HCT116 (cell line): ENCODE measurements around the gene DUSP2. TPM values are rescaled to one million over a fixed set of nuclear protein-coding genes. Genes with fewer than 3 reads are reported as not detected.

Source experiments
- ATAC-seq: fragments of 200-7000 bp; cut with Tn5 transposase; 2 replicates; pipeline ENCODE4 v1.9.1; 2020; ENCODE audit warnings: mild to moderate bottlenecking, moderate library complexity
- BruUV-seq: library from RNA; stranded (reverse); fragments of 400-500 nt; replicated peaks from 2 replicates; lab custom pipeline; 2021; lab: Mats Ljungman, UMichigan
- CTCF ChIA-PET: fragments of 300-600 bp; sonication (Branson Sonifier 250); formaldehyde crosslinking; loops from one replicate; lab custom pipeline; 2021; ENCODE audit warnings: antibody characterized with exemption; lab: Charles Lee
- POLR2A ChIA-PET: fragments of 300-600, 350-600 bp; sonication (Branson Sonifier 250); formaldehyde crosslinking; loops from one replicate; lab custom pipeline; 2021; ENCODE audit warnings: antibody characterized with exemption; lab: Charles Lee
- RAD21 ChIA-PET, 2 experiments: fragments of 300-600 bp; sonication (Branson Sonifier 250); formaldehyde crosslinking; loops; one replicate each; lab custom pipeline; 2023; ENCODE audit warnings: low total read pairs in 2 of 2; ENCODE audit not compliant: uncharacterized antibody in 2 of 2, unreplicated experiment in 2 of 2, low non-redundant PET in 1 of 2; lab: Charles Lee
- DNase-seq: peaks from one replicate; pipeline ENCODE4 v3.0.0-alpha.2; 2010; ENCODE audit warnings: low read depth, low spot score
- H2AFZ ChIP-seq: fragments of 200-600 bp; shearing (Covaris generic), sonication (generic); 2 replicates; pipeline ENCODE4 v1.6.1; 2017; ENCODE audit warnings: low read depth, mixed run types, mixed read lengths, antibody characterized with exemption, low read length; ENCODE audit not compliant: poor library complexity, severe bottlenecking
- H3K27ac ChIP-seq: 2 replicates; pipeline ENCODE4 v1.5.1; 2012; ENCODE audit warnings: low read depth, low read length
- H3K27me3 ChIP-seq: fragments of 200-600 bp; sonication (generic); 2 replicates; pipeline ENCODE4 v1.6.1; 2016; ENCODE audit warnings: mixed run types, low read length, mixed read lengths; ENCODE audit not compliant: insufficient read depth
- H3K36me3 ChIP-seq, 2 experiments: fragments of 200-500 bp in 1 of 2; fragments of 200-600 bp in 1 of 2; sonication (Bioruptor generic) in 1 of 2; sonication (generic) in 1 of 2; 2 replicates each; pipeline versions ENCODE4 v1.5.1 to v1.6.1; 2014 to 2016; ENCODE audit warnings: low read length in 2 of 2, inconsistent platforms in 1 of 2, mixed read lengths in 1 of 2, mixed run types in 1 of 2; ENCODE audit not compliant: insufficient read depth in 2 of 2, control insufficient read depth in 1 of 2
- H3K4me1 ChIP-seq, 2 experiments: fragments of 200-600 bp in 1 of 2; sonication (generic) in 1 of 2; 2 replicates each; pipeline versions ENCODE4 v1.5.1 to v1.6.1; 2012 to 2017; ENCODE audit warnings: low read length in 2 of 2, inconsistent platforms in 1 of 2, mild to moderate bottlenecking in 1 of 2, mixed read lengths in 1 of 2, mixed run types in 1 of 2, moderate library complexity in 1 of 2; ENCODE audit not compliant: insufficient read depth in 2 of 2, control insufficient read depth in 1 of 2
- H3K4me2 ChIP-seq: fragments of 200-600 bp; sonication (generic); 2 replicates; pipeline ENCODE4 v1.6.1; 2017; ENCODE audit warnings: mixed run types, low read length, mixed read lengths
- H3K4me3 ChIP-seq, 2 experiments: fragments of 200-600 bp in 1 of 2; sonication (generic) in 1 of 2; replicated peaks in 1 of 2; 2 replicates each; pipeline ENCODE4 v1.5.1; 2011 to 2016; ENCODE audit warnings: low read length in 2 of 2, control low read depth in 1 of 2, low read depth in 1 of 2, mild to moderate bottlenecking in 1 of 2, mixed read lengths in 1 of 2, mixed run types in 1 of 2
- H3K79me2 ChIP-seq: fragments of 200-600 bp; sonication (generic); 2 replicates; pipeline ENCODE4 v1.6.1; 2017; ENCODE audit warnings: mild to moderate bottlenecking, mixed run types, low read length, moderate library complexity, mixed read lengths; ENCODE audit not compliant: insufficient read depth
- H3K9ac ChIP-seq: fragments of 200-600 bp; sonication (generic); 2 replicates; pipeline ENCODE4 v1.6.1; 2016; ENCODE audit warnings: low read length, mixed read lengths
- H3K9me2 ChIP-seq: fragments of 200-600 bp; sonication (generic), shearing (Covaris generic); 2 replicates; pipeline ENCODE4 v1.6.1; 2017; ENCODE audit warnings: mixed run types, mild to moderate bottlenecking, moderate library complexity; ENCODE audit not compliant: insufficient read depth
- H3K9me3 ChIP-seq, 2 experiments: fragments of 200-500 bp in 1 of 2; fragments of 200-600 bp in 1 of 2; sonication (Bioruptor generic) in 1 of 2; sonication (generic) in 1 of 2; 2 replicates each; pipeline ENCODE4 v1.6.1; 2014 to 2017; ENCODE audit warnings: low read length in 2 of 2, mixed read lengths in 2 of 2, inconsistent platforms in 1 of 2, low read depth in 1 of 2, mild to moderate bottlenecking in 1 of 2, mixed run types in 1 of 2, moderate library complexity in 1 of 2; ENCODE audit not compliant: control insufficient read depth in 1 of 2, insufficient read depth in 1 of 2
- H4K20me1 ChIP-seq: fragments of 200-600 bp; sonication (generic), shearing (Covaris generic); 2 replicates; pipeline ENCODE4 v1.6.1; 2017; ENCODE audit warnings: mixed run types, mild to moderate bottlenecking, moderate library complexity; ENCODE audit not compliant: insufficient read depth
- ATF3 ChIP-seq: IDR thresholded peaks from 2 replicates; pipeline ENCODE4 v1.6.1; 2012
- CBX3 ChIP-seq: IDR thresholded peaks from 2 replicates; pipeline ENCODE4 v1.6.1; 2012; ENCODE audit warnings: low read depth
- CEBPB ChIP-seq: IDR thresholded peaks from 2 replicates; pipeline ENCODE4 v1.6.1; 2012; ENCODE audit warnings: low read depth
- CTCF ChIP-seq, 3 experiments: fragments of 200-600 bp in 1 of 3; sonication (generic) in 1 of 3; IDR thresholded peaks in 2 of 3; conservative IDR thresholded peaks in 1 of 3; 2 replicates each; pipeline ENCODE4 v1.5.1; 2012 to 2017; ENCODE audit warnings: low read depth in 2 of 3, low read length in 2 of 3, antibody characterized with exemption in 1 of 3, borderline replicate concordance in 1 of 3, control low read depth in 1 of 3, mild to moderate bottlenecking in 1 of 3, mixed read lengths in 1 of 3, mixed run types in 1 of 3, moderate library complexity in 1 of 3; ENCODE audit not compliant: insufficient read depth in 1 of 3
- ELF1 ChIP-seq: IDR thresholded peaks from 2 replicates; pipeline ENCODE4 v1.6.1; 2012; ENCODE audit warnings: low read depth, borderline replicate concordance
- FOSL1 ChIP-seq: IDR thresholded peaks from 2 replicates; pipeline ENCODE4 v1.6.1; 2012; ENCODE audit warnings: low read depth
- JUND ChIP-seq: IDR thresholded peaks from 2 replicates; pipeline ENCODE4 v1.6.1; 2012
- POLR2A ChIP-seq: IDR thresholded peaks from 2 replicates; pipeline ENCODE4 v1.7.0; 2011; ENCODE audit warnings: borderline replicate concordance; ENCODE audit not compliant: insufficient read depth, insufficient read length; ENCODE audit errors: extremely low read depth
- RAD21 ChIP-seq: IDR thresholded peaks from 2 replicates; pipeline ENCODE4 v1.6.1; 2012; ENCODE audit warnings: low read depth, mild to moderate bottlenecking
- REST ChIP-seq: IDR thresholded peaks from 2 replicates; pipeline ENCODE4 v1.6.1; 2012; ENCODE audit warnings: low read depth
- SIN3A ChIP-seq: IDR thresholded peaks from 2 replicates; pipeline ENCODE4 v1.6.1; 2012; ENCODE audit warnings: low read depth
- SRF ChIP-seq: IDR thresholded peaks from 2 replicates; pipeline ENCODE4 v1.6.1; 2012; ENCODE audit warnings: low read depth
- YY1 ChIP-seq: IDR thresholded peaks from 2 replicates; pipeline ENCODE4 v1.6.1; 2011; ENCODE audit warnings: low read length, low read depth, moderate library complexity, mild to moderate bottlenecking; ENCODE audit not compliant: insufficient replicate concordance; ENCODE audit errors: extremely low read depth
- ZNF274 ChIP-seq: fragments of 200-500 bp; sonication (Bioruptor generic); IDR thresholded peaks from 2 replicates; pipeline ENCODE4 v1.6.1; 2014; ENCODE audit warnings: mild to moderate bottlenecking, low read depth, low read length, inconsistent platforms
- intact Hi-C: fragments of 100-400 bp; cut with micrococcal nuclease; formaldehyde crosslinking; loops from 2 replicates; pipeline ENCODE4 v1.10.0; 2022
- total RNA-seq: library from RNA; stranded (reverse); gene quantifications from one replicate; pipeline ENCODE4 v1.2.1, GENCODE V29; 2021; ENCODE audit not compliant: unreplicated experiment
- TF ChIP-seq, protein P1 (sequence below): IDR thresholded peaks from 2 replicates; pipeline ENCODE4 v1.6.1; 2012

The DUSP2 gene
- total RNA-seq, 1 experiment from 2014 or later: 24.5 TPM

GRCh38 chr2:96105994-96106715 lies 39.1 kb downstream of the DUSP2 start:
- CTCF ChIA-PET: no interaction called here
- POLR2A ChIA-PET: no interaction called here

More at GRCh38 chr2:96105994-96106715, 39.1 kb downstream of the DUSP2 start:
- no peaks in the 10 kb centered on the region for H3K79me2 ChIP-seq
- no peak overlapping the region for H3K27ac ChIP-seq
- H2AFZ ChIP-seq: no peak overlapping the region
- H4K20me1 ChIP-seq: no peaks in the 10 kb centered on the region
- peaks cover 11 to 14% of the 10 kb centered on the region in 2 experiments; a peak in 2 of 4 replicates for H3K9me3 ChIP-seq
- DNase-seq (no peak), ATAC-seq (no peak)
- intact Hi-C loops: no loop called here
- TF ChIP-seq YY1 (no peak), REST (no peak), JUND (no peak), ZNF274 (no peak), POLR2A (no peak), CBX3 (no peak), CEBPB (no peak), ELF1 (no peak), ATF3 (no peak), CTCF (IDR thresholded peaks at IDR 0.05 in 2 of 3, conservative IDR thresholded peaks at IDR 0.05 in 1 of 3; ENCODE audit: borderline replicate concordance in 1 of 3, insufficient read depth in 1 of 3, low read depth in 2 of 3, low read length in 2 of 3) (no peak), RAD21 (no peak), FOSL1 (no peak), SIN3A (no peak), SRF (no peak)
- TF ChIP-seq, protein P1, sequence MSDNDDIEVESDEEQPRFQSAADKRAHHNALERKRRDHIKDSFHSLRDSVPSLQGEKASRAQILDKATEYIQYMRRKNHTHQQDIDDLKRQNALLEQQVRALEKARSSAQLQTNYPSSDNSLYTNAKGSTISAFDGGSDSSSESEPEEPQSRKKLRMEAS: no peak
- H3K4me3 ChIP-seq: no peak overlapping the region
- H3K9me2 ChIP-seq: no peaks in the 10 kb centered on the region
- no peaks in the 10 kb centered on the region for H3K4me1 ChIP-seq
- no peaks in the 10 kb centered on the region for H3K27me3 ChIP-seq
- no peaks in the 10 kb centered on the region for H3K36me3 ChIP-seq
- no TSS peak for BruUV-seq
- RAD21 ChIA-PET: no interaction called here
- H3K4me2 ChIP-seq: no peak overlapping the region
- H3K9ac ChIP-seq: no peak overlapping the region
